Vagina (tissue), 2 donors: ENCODE results near the gene LMNA. TPM values are rescaled to one million over a fixed set of nuclear protein-coding genes. Genes with fewer than 3 reads are reported as not detected.

Source experiments
- DNase-seq, 2 donors: peaks; one replicate each; pipeline ENCODE4 v3.0.0-alpha.2; 2017; ENCODE audit errors: extremely low spot score in 2 of 2
- H3K27ac ChIP-seq: fragments of 200-600 bp; sonication (generic); one replicate; pipeline ENCODE4 v1.5.1; 2019
- H3K27me3 ChIP-seq: fragments of 200-600 bp; sonication (generic); one replicate; pipeline ENCODE4 v1.5.1; 2019
- H3K36me3 ChIP-seq, 2 donors: fragments of 200-600 bp; sonication (generic); one replicate each; pipeline ENCODE4 v1.5.1; 2017 to 2019
- H3K4me1 ChIP-seq: fragments of 200-600 bp; sonication (generic); one replicate; pipeline ENCODE4 v1.5.1; 2019
- H3K4me3 ChIP-seq, 2 donors: fragments of 200-600 bp; sonication (generic); 1 replicate in 1 of 2; 2 replicates in 1 of 2; pipeline ENCODE4 v1.5.1; 2016 to 2019
- H3K9me3 ChIP-seq: fragments of 200-600 bp; sonication (generic); one replicate; pipeline ENCODE4 v1.5.1; 2019
- CTCF ChIP-seq, 3 experiments: fragments of 450-650 bp in 2 of 3; fragments of 200-600 bp in 1 of 3; sonication (generic) in 1 of 3; IDR thresholded peaks; one replicate each; pipeline ENCODE4 v1.5.1; 2017 to 2019; ENCODE audit warnings: antibody characterized with exemption in 3 of 3, mild to moderate bottlenecking in 2 of 3, moderate library complexity in 2 of 3
- POLR2A ChIP-seq, 2 donors: fragments of 450-650 bp; IDR thresholded peaks; one replicate each; pipeline ENCODE4 v1.6.1; 2017; ENCODE audit warnings: antibody characterized with exemption in 2 of 2, mild to moderate bottlenecking in 2 of 2, moderate library complexity in 2 of 2
- POLR2AphosphoS5 ChIP-seq, 2 donors: sonication (generic); formaldehyde crosslinking; IDR thresholded peaks; one replicate each; pipeline ENCODE4 v1.9.0; 2017; ENCODE audit warnings: antibody characterized with exemption in 2 of 2, mild to moderate bottlenecking in 2 of 2, low read depth in 1 of 2; ENCODE audit not compliant: insufficient read depth in 1 of 2
- intact Hi-C: fragments of 100-400 bp; cut with DNase I; formaldehyde crosslinking; loops from one replicate; pipeline ENCODE4 v1.15.1; 2023
- total RNA-seq: library from RNA; depleted of rRNA; stranded (reverse); fragments of >200 nt; gene quantifications from one replicate; pipeline ENCODE4 v1.2.3, GENCODE V29; 2016

Gene LMNA
- total RNA-seq, 1 donor from 2014 or later = 436 TPM

DNA sequence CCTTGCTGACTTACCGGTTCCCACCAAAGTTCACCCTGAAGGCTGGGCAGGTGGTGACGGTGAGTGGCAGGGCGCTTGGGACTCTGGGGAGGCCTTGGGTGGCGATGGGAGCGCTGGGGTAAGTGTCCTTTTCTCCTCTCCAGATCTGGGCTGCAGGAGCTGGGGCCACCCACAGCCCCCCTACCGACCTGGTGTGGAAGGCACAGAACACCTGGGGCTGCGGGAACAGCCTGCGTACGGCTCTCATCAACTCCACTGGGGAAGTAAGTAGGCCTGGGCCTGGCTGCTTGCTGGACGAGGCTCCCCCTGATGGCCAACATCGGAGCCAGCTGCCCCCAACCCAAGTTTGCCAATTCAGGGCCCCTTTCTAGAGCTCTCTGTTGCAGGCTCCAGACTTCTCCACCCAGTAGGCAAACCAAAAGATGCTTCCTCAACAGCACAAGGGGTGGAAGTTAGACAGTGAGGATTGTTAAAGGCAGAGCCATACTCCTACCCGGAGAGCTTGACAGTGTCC, 22.5 kb downstream of the LMNA start:
- no peak overlapping the region for H3K27ac ChIP-seq
- peaks cover 0 to 73% of the 10 kb centered on the region in 2 donors for H3K36me3 ChIP-seq
- H3K4me3 ChIP-seq = no peak overlapping the region
- intact Hi-C loops = no loop called here
- H3K4me1 ChIP-seq = peaks cover 28% of the 10 kb centered on the region
- TF ChIP-seq POLR2AphosphoS5 (IDR thresholded peaks at IDR 0.05; ENCODE audit: insufficient read depth in 1 of 2, low read depth in 1 of 2) = no peak
- TF ChIP-seq POLR2A (IDR thresholded peaks at IDR 0.05) = no peak
- no peak for TF ChIP-seq CTCF (IDR thresholded peaks at IDR 0.05)
- DNase-seq = no peak
- H3K9me3 ChIP-seq = no peaks in the 10 kb centered on the region
- no peaks in the 10 kb centered on the region for H3K27me3 ChIP-seq

DNA sequence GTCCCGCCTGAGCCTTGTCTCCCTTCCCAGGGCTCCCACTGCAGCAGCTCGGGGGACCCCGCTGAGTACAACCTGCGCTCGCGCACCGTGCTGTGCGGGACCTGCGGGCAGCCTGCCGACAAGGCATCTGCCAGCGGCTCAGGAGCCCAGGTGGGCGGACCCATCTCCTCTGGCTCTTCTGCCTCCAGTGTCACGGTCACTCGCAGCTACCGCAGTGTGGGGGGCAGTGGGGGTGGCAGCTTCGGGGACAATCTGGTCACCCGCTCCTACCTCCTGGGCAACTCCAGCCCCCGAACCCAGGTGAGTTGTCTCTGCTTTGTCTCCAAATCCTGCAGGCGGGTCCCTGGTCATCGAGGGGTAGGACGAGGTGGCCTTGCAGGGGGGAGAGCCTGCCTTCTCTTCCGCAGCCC, 24.0 kb downstream of the LMNA start:
- intact Hi-C loops = no loop called here
- Histone ChIP-seq H3K4me1 (peaks cover 28% of the 10 kb centered on the region), H3K27ac (no peak overlapping the region), H3K36me3 (peaks cover 0 to 60% of the 10 kb centered on the region in 2 donors), H3K27me3 (no peaks in the 10 kb centered on the region), H3K4me3 (no peak overlapping the region), H3K9me3 (no peaks in the 10 kb centered on the region)
- TF ChIP-seq POLR2A (IDR thresholded peaks at IDR 0.05) (no peak), CTCF (IDR thresholded peaks at IDR 0.05) (no peak), POLR2AphosphoS5 (IDR thresholded peaks at IDR 0.05; ENCODE audit: insufficient read depth in 1 of 2, low read depth in 1 of 2) (no peak)
- no peak for DNase-seq

- peaks cover 0 to 34% of the 10 kb centered on the region in 2 donors for H3K36me3 ChIP-seq
- no peak overlapping the region for H3K4me3 ChIP-seq
- no peaks in the 10 kb centered on the region for H3K9me3 ChIP-seq
- no peak for DNase-seq
- peaks cover 35% of the 10 kb centered on the region for H3K4me1 ChIP-seq
- no peaks in the 10 kb centered on the region for H3K27me3 ChIP-seq
- TF ChIP-seq POLR2A (IDR thresholded peaks at IDR 0.05) (no peak), POLR2AphosphoS5 (IDR thresholded peaks at IDR 0.05; ENCODE audit: insufficient read depth in 1 of 2, low read depth in 1 of 2) (peak in 1 of 2 donors; percentile 62), CTCF (IDR thresholded peaks at IDR 0.05) (peak in 1 of 3 experiments; percentile 32)
- intact Hi-C loops = no loop called here
- peak overlapping the region; percentile 68 for H3K27ac ChIP-seq
Measured at GRCh38 chr1:156140879-156141707, 26.6 kb downstream of the LMNA start.

DNA sequence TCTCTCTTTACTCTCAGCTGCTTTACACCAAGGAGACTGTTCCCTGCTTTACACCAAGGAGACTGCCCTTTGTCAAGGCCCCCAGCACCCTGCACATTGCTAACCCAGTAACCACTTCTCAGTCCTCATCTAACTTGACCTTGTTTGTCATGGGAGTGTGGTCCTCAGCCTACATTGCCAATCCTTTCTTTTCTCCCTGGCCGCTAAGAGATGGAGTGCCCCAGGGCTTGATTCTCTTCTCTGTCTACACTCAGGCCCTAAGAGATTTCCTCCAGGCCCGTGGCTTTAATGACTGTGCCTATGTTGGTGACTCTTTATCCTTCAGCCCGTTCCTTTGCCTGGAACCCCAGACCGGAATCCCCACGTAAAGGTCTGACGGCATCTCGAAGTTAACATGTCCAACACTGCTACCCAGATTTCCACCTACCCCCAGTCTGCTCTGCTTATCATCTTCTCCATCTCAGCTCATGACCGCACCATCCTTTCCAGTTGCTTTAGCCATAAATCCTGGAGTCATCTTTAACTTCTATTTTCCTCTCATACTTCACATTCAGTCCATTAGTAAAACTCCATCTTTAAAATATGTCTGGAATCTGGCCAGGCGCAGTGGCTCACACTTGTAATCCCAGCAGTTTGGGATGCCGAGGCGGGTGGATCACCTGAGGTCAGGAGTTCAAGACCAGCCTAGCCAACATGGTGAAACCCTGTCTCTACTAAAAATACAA, 29.4 kb downstream of the LMNA start:
- Histone ChIP-seq H3K36me3 (peaks cover 0 to 5% of the 10 kb centered on the region in 2 donors), H3K27ac (no peak overlapping the region), H3K4me1 (peaks cover 51% of the 10 kb centered on the region), H3K27me3 (no peaks in the 10 kb centered on the region), H3K9me3 (no peaks in the 10 kb centered on the region), H3K4me3 (no peak overlapping the region)
- no peak for TF ChIP-seq POLR2AphosphoS5 (IDR thresholded peaks at IDR 0.05; ENCODE audit: insufficient read depth in 1 of 2, low read depth in 1 of 2)
- no peak for TF ChIP-seq POLR2A (IDR thresholded peaks at IDR 0.05)
- TF ChIP-seq CTCF (IDR thresholded peaks at IDR 0.05) = no peak
- intact Hi-C loops = no loop called here
- DNase-seq = no peak
